Effector memory CD4-positive, alpha-beta T cell (primary cell): ENCODE measurements around the gene PPP1R3G.

Experiments
- DNase-seq, 3 donors: peaks; one replicate each; pipeline ENCODE4 v3.0.0-alpha.2; 2020
- H3K27ac ChIP-seq: 2 replicates; pipeline ENCODE4 v1.7.0; 2013; ENCODE audit warnings: mild to moderate bottlenecking, low read length, moderate library complexity; ENCODE audit not compliant: insufficient read depth, poor library complexity, severe bottlenecking
- H3K27me3 ChIP-seq: replicated peaks from 2 replicates; pipeline ENCODE4 v1.7.0; 2013; ENCODE audit warnings: mild to moderate bottlenecking, low read length; ENCODE audit not compliant: insufficient read depth, control insufficient read depth, poor library complexity, severe bottlenecking
- H3K36me3 ChIP-seq: 2 replicates; pipeline ENCODE4 v1.7.0; 2013; ENCODE audit warnings: mild to moderate bottlenecking, low read length, moderate library complexity; ENCODE audit not compliant: control insufficient read depth, insufficient read depth
- H3K4me1 ChIP-seq: 2 replicates; pipeline ENCODE4 v1.7.0; 2013; ENCODE audit warnings: low read length, mild to moderate bottlenecking; ENCODE audit not compliant: control insufficient read depth, insufficient read depth, poor library complexity, severe bottlenecking
- H3K4me3 ChIP-seq: 2 replicates; pipeline ENCODE4 v1.7.0; 2013; ENCODE audit warnings: low read length, low read depth, mild to moderate bottlenecking; ENCODE audit not compliant: insufficient read depth, poor library complexity, severe bottlenecking
- H3K9me3 ChIP-seq: 2 replicates; pipeline ENCODE4 v1.7.0; 2013; ENCODE audit warnings: mild to moderate bottlenecking, low read length, moderate library complexity; ENCODE audit not compliant: control insufficient read depth
- total RNA-seq, 3 donors: gene quantifications; one replicate each; lab custom pipeline; 2026; lab: John Stamatoyannopoulos, UW

Gene PPP1R3G
- 0 reads per million in 3 donors for total RNA-seq

GRCh38 chr6:5084781-5085647 lies at the start of gene PPP1R3G:
PPP1R3G (plus strand) TSS chr6:5085341; CDS start chr6:5085486, 145 bp downstream.
- DNase-seq, result no peak
- Histone ChIP-seq H3K27me3 (peaks cover 11% of the 10 kb centered on the region), H3K27ac (no peak within 1 kb of the TSS), H3K36me3 (no peaks in the 10 kb centered on the region), H3K4me3 (no peak within 1 kb of the TSS), H3K9me3 (no peaks in the 10 kb centered on the region), H3K4me1 (no peaks in the 10 kb centered on the region)

DNA sequence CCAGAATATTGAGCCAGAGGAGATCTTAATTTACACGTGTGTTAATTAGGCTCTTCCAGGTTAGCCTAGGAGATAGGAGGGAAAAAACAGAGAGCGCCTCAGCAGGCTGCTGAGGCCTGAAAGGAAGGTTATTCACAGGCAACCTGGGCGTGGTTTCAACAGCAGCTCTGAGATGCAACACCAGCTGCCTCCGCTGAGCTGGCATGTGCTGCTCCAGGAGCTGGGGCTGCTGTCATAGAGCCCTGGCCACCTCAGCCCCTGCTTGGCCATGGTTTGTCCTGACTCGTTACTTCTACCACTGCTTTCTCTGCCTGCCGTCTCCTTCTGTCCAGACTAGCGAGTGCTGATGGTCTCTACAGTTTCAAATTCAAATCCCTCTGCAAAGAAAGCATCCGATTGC lies 48.9 kb upstream of the PPP1R3G start:
- Histone ChIP-seq H3K27me3 (no peaks in the 10 kb centered on the region), H3K27ac (no peak overlapping the region), H3K4me1 (no peaks in the 10 kb centered on the region), H3K4me3 (no peak overlapping the region), H3K9me3 (no peaks in the 10 kb centered on the region), H3K36me3 (no peaks in the 10 kb centered on the region)
- no peak for DNase-seq

DNA sequence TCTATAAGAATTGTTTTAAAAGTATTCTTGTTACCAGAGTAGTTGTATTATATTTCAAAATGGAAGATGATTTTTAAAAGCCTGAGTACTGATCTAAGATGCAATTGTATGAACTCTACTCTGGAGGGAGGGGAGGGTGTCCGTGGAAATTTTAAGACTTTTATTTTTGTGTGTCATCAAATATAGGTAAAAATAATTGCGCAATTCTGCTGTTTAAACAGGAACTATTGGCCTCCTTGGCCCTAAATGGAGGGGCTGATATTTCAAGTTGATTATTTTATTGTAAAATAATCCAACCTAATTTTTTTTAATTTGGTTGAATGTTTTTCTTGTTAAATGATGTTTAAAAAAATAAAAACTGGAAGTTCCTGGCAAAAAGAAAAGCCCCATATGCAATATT lies 43.2 kb upstream of the PPP1R3G start:
- Histone ChIP-seq H3K36me3 (no peaks in the 10 kb centered on the region), H3K27ac (no peak overlapping the region), H3K4me3 (no peak overlapping the region), H3K4me1 (no peaks in the 10 kb centered on the region), H3K27me3 (no peaks in the 10 kb centered on the region), H3K9me3 (no peaks in the 10 kb centered on the region)
- no peak for DNase-seq

- Histone ChIP-seq H3K9me3 (no peaks in the 10 kb centered on the region), H3K4me1 (no peaks in the 10 kb centered on the region), H3K27ac (no peak overlapping the region), H3K36me3 (no peaks in the 10 kb centered on the region), H3K27me3 (no peaks in the 10 kb centered on the region), H3K4me3 (no peak overlapping the region)
- DNase-seq, result no peak
Measured at GRCh38 chr6:5042436-5042835, 42.7 kb upstream of the PPP1R3G start.

GRCh38 chr6:5044866-5045265 lies 40.3 kb upstream of the PPP1R3G start:
- H3K36me3 ChIP-seq, result no peaks in the 10 kb centered on the region
- no peaks in the 10 kb centered on the region for H3K4me1 ChIP-seq
- no peak for DNase-seq
- no peak overlapping the region for H3K4me3 ChIP-seq
- H3K27me3 ChIP-seq, result no peaks in the 10 kb centered on the region
- no peaks in the 10 kb centered on the region for H3K9me3 ChIP-seq
- no peak overlapping the region for H3K27ac ChIP-seq

GRCh38 chr6:5045416-5045815 lies 39.7 kb upstream of the PPP1R3G start:
- no peak for DNase-seq
- Histone ChIP-seq H3K36me3 (no peaks in the 10 kb centered on the region), H3K27ac (no peak overlapping the region), H3K27me3 (no peaks in the 10 kb centered on the region), H3K4me1 (no peaks in the 10 kb centered on the region), H3K9me3 (no peaks in the 10 kb centered on the region), H3K4me3 (no peak overlapping the region)

DNA sequence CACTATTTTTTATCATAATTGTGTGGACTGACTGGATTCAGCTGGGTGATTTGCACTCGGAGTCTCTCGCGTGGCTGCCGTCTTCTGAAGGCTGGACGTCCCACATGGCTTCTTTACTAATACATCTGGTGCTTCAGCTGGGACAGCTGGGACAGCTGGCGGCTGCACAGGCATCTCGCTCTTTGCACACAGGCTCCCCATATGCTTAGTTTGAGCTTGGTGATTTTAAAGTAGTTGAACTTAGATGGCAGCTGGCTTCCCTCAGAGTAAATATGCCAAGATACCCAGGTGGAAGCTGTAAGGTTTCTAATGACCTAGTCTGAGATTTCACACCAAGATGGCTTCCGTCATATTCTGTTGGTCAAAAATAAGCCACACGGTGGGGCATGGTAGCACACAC lies 38.7 kb upstream of the PPP1R3G start:
- Histone ChIP-seq H3K9me3 (peaks cover 2% of the 10 kb centered on the region), H3K36me3 (no peaks in the 10 kb centered on the region), H3K27ac (no peak overlapping the region), H3K4me1 (no peaks in the 10 kb centered on the region), H3K27me3 (no peaks in the 10 kb centered on the region), H3K4me3 (no peak overlapping the region)
- no peak for DNase-seq

DNA sequence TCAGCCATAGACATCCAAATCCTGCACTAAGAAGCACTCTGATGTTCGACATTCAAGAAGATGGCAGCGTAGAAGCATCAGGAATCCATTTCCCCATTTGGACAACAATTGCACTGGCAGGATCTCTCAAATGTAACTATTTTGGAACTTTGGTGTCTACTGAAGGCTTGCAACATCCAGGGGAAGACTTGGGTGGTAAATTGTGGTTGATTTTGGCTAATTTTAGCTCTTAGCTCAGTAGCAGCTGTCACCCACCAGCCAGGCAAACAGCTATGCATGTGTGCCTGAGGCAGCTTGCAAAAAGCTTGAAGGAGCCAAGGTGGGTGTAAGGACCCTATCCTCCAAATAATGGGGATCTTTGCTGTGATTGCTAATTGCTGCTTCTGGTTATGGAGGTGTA lies 35.1 kb upstream of the PPP1R3G start:
- no peak overlapping the region for H3K27ac ChIP-seq

GRCh38 chr6:5051394-5051793 lies 33.7 kb upstream of the PPP1R3G start:
- no peak overlapping the region for H3K4me3 ChIP-seq
- H3K27ac ChIP-seq, result no peak overlapping the region
- H3K4me1 ChIP-seq, result no peaks in the 10 kb centered on the region
- no peaks in the 10 kb centered on the region for H3K27me3 ChIP-seq
- peaks cover 5% of the 10 kb centered on the region for H3K9me3 ChIP-seq
- no peaks in the 10 kb centered on the region for H3K36me3 ChIP-seq
- DNase-seq, result no peak

More for the DNA sequence above, 35.1 kb upstream of the PPP1R3G start:
- no peak for DNase-seq
- Histone ChIP-seq H3K9me3 (peaks cover 5% of the 10 kb centered on the region), H3K36me3 (no peaks in the 10 kb centered on the region), H3K4me1 (no peaks in the 10 kb centered on the region), H3K27me3 (no peaks in the 10 kb centered on the region), H3K4me3 (no peak overlapping the region)

DNA sequence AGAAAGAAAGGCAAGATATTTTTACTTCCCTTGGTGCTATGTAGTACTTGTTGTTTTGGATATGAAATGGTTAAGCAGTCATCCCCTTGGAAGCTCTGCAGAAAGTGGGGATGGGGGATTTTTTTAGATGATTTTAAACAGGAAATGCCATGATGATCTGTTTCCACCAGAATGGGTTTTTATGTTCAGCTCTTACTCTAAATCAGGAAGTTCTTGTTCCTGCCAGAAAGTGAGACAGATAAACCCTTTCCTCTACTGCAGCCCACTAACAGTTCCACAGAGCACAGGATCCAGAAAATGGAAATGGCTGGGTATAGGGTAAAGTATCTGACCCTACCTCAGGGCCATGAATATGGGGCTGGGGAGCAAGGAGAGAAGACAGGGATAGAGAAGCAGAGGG lies 32.1 kb upstream of the PPP1R3G start:
- no peaks in the 10 kb centered on the region for H3K36me3 ChIP-seq
- no peaks in the 10 kb centered on the region for H3K27me3 ChIP-seq
- no peak for DNase-seq
- H3K4me1 ChIP-seq, result no peaks in the 10 kb centered on the region
- H3K4me3 ChIP-seq, result no peak overlapping the region
- no peak overlapping the region for H3K27ac ChIP-seq
- peaks cover 5% of the 10 kb centered on the region for H3K9me3 ChIP-seq
